ENCODE results near the gene MTX1. TPM values are rescaled to one million over a fixed set of nuclear protein-coding genes. Genes with fewer than 3 reads are reported as not detected.

The MTX1 gene
- total and polyA plus RNA-seq, 4 donors, result 25.6 to 72.1 (median 58.3) TPM

- peaks cover 0 to 29% (median 3%) of the 10 kb centered on the region in 5 donors for H3K4me1 ChIP-seq (ENCODE audit: control insufficient read depth in 5 of 5, insufficient read depth in 5 of 5, low read length in 5 of 5)
- peak within 1 kb of the TSS; percentile 54 for H3K4me3 ChIP-seq
- peaks cover 0 to 16% (median 7%) of the 10 kb centered on the region in 4 donors for H3K36me3 ChIP-seq (ENCODE audit: control insufficient read depth in 4 of 4, insufficient read depth in 4 of 4, low read length in 4 of 4)
- no peak for TF ChIP-seq CTCF (IDR thresholded peaks at IDR 0.05; ENCODE audit: control extremely low read depth, extremely low read depth)
- H3K9ac ChIP-seq (ENCODE audit: insufficient read depth in 1 of 2, low read length in 2 of 2), result peak within 1 kb of the TSS; percentile 61 to 80
- H3K27ac ChIP-seq (ENCODE audit: low read depth in 1 of 2, low read length in 1 of 2), result peak within 1 kb of the TSS; percentile 80 to 90
- WGBS, 2 donors, result 1 to 3% methylated on average over 38 of the region's 38 CpGs
- H3K27me3 ChIP-seq (ENCODE audit: control insufficient read depth in 3 of 3, insufficient read depth in 3 of 3, low read length in 2 of 3), result no peaks in the 10 kb centered on the region
- H3K9me3 ChIP-seq (ENCODE audit: control insufficient read depth in 4 of 4, insufficient read depth in 3 of 4, low read length in 3 of 4), result no peaks in the 10 kb centered on the region
- ATAC-seq (ENCODE audit: insufficient read depth, low FRiP score) (no peak), DNase-seq (no peak)
Observed at GRCh38 chr1:155173478-155174323, 34.8 kb upstream of the MTX1 start, which contains the start of gene TRIM46. TRIM46 (plus strand) TSS chr1:155173849; CDS start chr1:155173967, 118 bp downstream.

- no peaks in the 10 kb centered on the region for H3K27me3 ChIP-seq (ENCODE audit: control insufficient read depth in 3 of 3, insufficient read depth in 3 of 3, low read length in 2 of 3)
- H3K9me3 ChIP-seq (ENCODE audit: control insufficient read depth in 4 of 4, insufficient read depth in 3 of 4, low read length in 3 of 4), result no peaks in the 10 kb centered on the region
- DNase-seq (peak; percentile 28 to 47 (median 40)), ATAC-seq (ENCODE audit: insufficient read depth, low FRiP score) (no peak)
- no peak overlapping the region for H3K4me3 ChIP-seq
- peaks cover 0 to 8% (median 3%) of the 10 kb centered on the region in 4 donors for H3K36me3 ChIP-seq (ENCODE audit: control insufficient read depth in 4 of 4, insufficient read depth in 4 of 4, low read length in 4 of 4)
- TF ChIP-seq CTCF (IDR thresholded peaks at IDR 0.05; ENCODE audit: control extremely low read depth, extremely low read depth), result no peak
- 4 to 9% methylated on average over 32 to 35 of the region's 35 CpGs for WGBS, 2 donors
- no peak overlapping the region for H3K9ac ChIP-seq (ENCODE audit: insufficient read depth in 1 of 2, low read length in 2 of 2)
- H3K27ac ChIP-seq (ENCODE audit: low read depth in 1 of 2, low read length in 1 of 2), result no peak overlapping the region
- peaks cover 0 to 29% (median 3%) of the 10 kb centered on the region in 5 donors for H3K4me1 ChIP-seq (ENCODE audit: control insufficient read depth in 5 of 5, insufficient read depth in 5 of 5, low read length in 5 of 5)
Observed at GRCh38 chr1:155174324-155175280, 33.9 kb upstream of the MTX1 start.

- no peak overlapping the region for H3K27ac ChIP-seq (ENCODE audit: low read depth in 1 of 2, low read length in 1 of 2)
- no peak for DNase-seq
- H3K4me1 ChIP-seq (ENCODE audit: control insufficient read depth in 5 of 5, insufficient read depth in 5 of 5, low read length in 5 of 5), result peaks cover 0 to 29% (median 3%) of the 10 kb centered on the region in 5 donors
- no peak overlapping the region for H3K9ac ChIP-seq (ENCODE audit: insufficient read depth in 1 of 2, low read length in 2 of 2)
- H3K36me3 ChIP-seq (ENCODE audit: control insufficient read depth in 4 of 4, insufficient read depth in 4 of 4, low read length in 4 of 4), result peaks cover 0 to 3% (median 1%) of the 10 kb centered on the region in 4 donors
- no peaks in the 10 kb centered on the region for H3K9me3 ChIP-seq (ENCODE audit: control insufficient read depth in 4 of 4, insufficient read depth in 3 of 4, low read length in 3 of 4)
- ATAC-seq (ENCODE audit: insufficient read depth, low FRiP score), result no peak
- no peak for TF ChIP-seq CTCF (IDR thresholded peaks at IDR 0.05; ENCODE audit: control extremely low read depth, extremely low read depth)
- no peaks in the 10 kb centered on the region for H3K27me3 ChIP-seq (ENCODE audit: control insufficient read depth in 3 of 3, insufficient read depth in 3 of 3, low read length in 2 of 3)
- WGBS, 2 donors, result 86 to 92% methylated on average over 12 of the region's 12 CpGs
- H3K4me3 ChIP-seq, result no peak overlapping the region
Observed at GRCh38 chr1:155175281-155175926, 33.1 kb upstream of the MTX1 start.
